HG03575 (cell line): ENCODE measurements around the gene ZBTB22.
"Not testable (repeated sequence)": the region's sequence is repeated elsewhere in the genome, so short reads cannot be mapped to it uniquely, and the experiment has no call there.

Experiments
- ATAC-seq: cut with Tn5 transposase; IDR thresholded peaks from one replicate; pipeline ENCODE4 v1.9.1; 2021; ENCODE audit not compliant: unreplicated experiment, insufficient number of reproducible peaks, low FRiP score; ENCODE audit errors: extremely low read depth

ZBTB22 gene

GRCh38 chr6:33317669-33318425, at the start of gene ZBTB22:
Gene ZBTB22 (minus strand): TSS chr6:33317744. CDS start chr6:33316916, 828 bp downstream.
- peak; percentile 32 for ATAC-seq

GRCh38 chr6:33367009-33367714, 49.6 kb upstream of the ZBTB22 start:
- ATAC-seq: no peak

GRCh38 chr6:33365206-33365971, 47.8 kb upstream of the ZBTB22 start:
- ATAC-seq: not testable (repeated sequence)

- ATAC-seq: not testable (repeated sequence)
Measured at GRCh38 chr6:33364475-33365205, 47.1 kb upstream of the ZBTB22 start.

- not testable (repeated sequence) for ATAC-seq
Measured at GRCh38 chr6:33363486-33363885, 45.9 kb upstream of the ZBTB22 start.

GRCh38 chr6:33359331-33359730, 41.8 kb upstream of the ZBTB22 start:
- no peak for ATAC-seq

- ATAC-seq: not testable (repeated sequence)
Measured at GRCh38 chr6:33357160-33357871, 39.8 kb upstream of the ZBTB22 start.

GRCh38 chr6:33356295-33356694, 38.8 kb upstream of the ZBTB22 start:
- ATAC-seq: no peak

GRCh38 chr6:33355860-33356259, 38.3 kb upstream of the ZBTB22 start:
- ATAC-seq: not testable (repeated sequence)

GRCh38 chr6:33347816-33348215, 30.3 kb upstream of the ZBTB22 start:
- no peak for ATAC-seq

GRCh38 chr6:33346972-33347371, 29.4 kb upstream of the ZBTB22 start:
- ATAC-seq: not testable (repeated sequence)

- ATAC-seq: no peak
Measured at GRCh38 chr6:33344701-33345697, 27.5 kb upstream of the ZBTB22 start.

- no peak for ATAC-seq
Measured at GRCh38 chr6:33343953-33344611, 26.5 kb upstream of the ZBTB22 start.

GRCh38 chr6:33343606-33343952, 26.0 kb upstream of the ZBTB22 start:
- not testable (repeated sequence) for ATAC-seq

- no peak for ATAC-seq
Measured at GRCh38 chr6:33339193-33339592, 21.6 kb upstream of the ZBTB22 start.

GRCh38 chr6:33336495-33336894, 19.0 kb upstream of the ZBTB22 start:
- ATAC-seq: no peak

GRCh38 chr6:33335916-33336315, 18.4 kb upstream of the ZBTB22 start:
- ATAC-seq: no peak
